Keratinocyte (primary cell): ENCODE data around the gene MEX3B. TPM values are rescaled to one million over a fixed set of nuclear protein-coding genes. Genes with fewer than 3 reads are reported as not detected.

ENCODE experiments used
- DNase-seq: peaks from one replicate; pipeline ENCODE4 v3.0.0-alpha.2; 2011; ENCODE audit warnings: low read depth, missing footprints, low spot score
- FAIRE-seq: peaks from 2 replicates; lab custom pipeline; 2011; peaks lifted over from hg19 to GRCh38; lab: Jason Lieb, UNC
- H2AFZ ChIP-seq: 2 replicates; pipeline ENCODE4 v1.6.0; 2012; ENCODE audit warnings: low read length, control low read depth, inconsistent platforms; ENCODE audit not compliant: control insufficient read depth
- H3K27ac ChIP-seq: 2 replicates; pipeline ENCODE4 v1.5.1; 2011; ENCODE audit warnings: low read length; ENCODE audit not compliant: control insufficient read depth, insufficient read depth
- H3K27me3 ChIP-seq: 3 replicates; pipeline ENCODE4 v1.6.0; 2011; ENCODE audit warnings: low read length; ENCODE audit not compliant: control insufficient read depth, insufficient read depth; ENCODE audit errors: extremely low read depth
- H3K36me3 ChIP-seq, 2 experiments: 2 replicates in 1 of 2; 3 replicates in 1 of 2; pipeline ENCODE4 v1.5.1; 2011; ENCODE audit warnings: low read length in 2 of 2, mild to moderate bottlenecking in 1 of 2; ENCODE audit not compliant: control insufficient read depth in 2 of 2, insufficient read depth in 2 of 2; ENCODE audit errors: extremely low read depth in 1 of 2
- H3K4me1 ChIP-seq: 3 replicates; pipeline ENCODE4 v1.5.1; 2011; ENCODE audit warnings: low read length; ENCODE audit not compliant: control insufficient read depth, insufficient read depth; ENCODE audit errors: extremely low read depth
- H3K4me2 ChIP-seq: 3 replicates; pipeline ENCODE4 v1.6.0; 2011; ENCODE audit warnings: low read depth, low read length; ENCODE audit not compliant: control insufficient read depth, insufficient read depth; ENCODE audit errors: extremely low read depth
- H3K4me3 ChIP-seq, 3 experiments: fragments of 200-600 bp in 1 of 3; sonication (generic) in 1 of 3; 2 replicates in 2 of 3; 3 replicates in 1 of 3; pipeline ENCODE4 v1.5.1; 2011 to 2016; ENCODE audit warnings: low read length in 3 of 3, mild to moderate bottlenecking in 3 of 3, control low read depth in 2 of 3, inconsistent platforms in 1 of 3, low read depth in 1 of 3, mixed read lengths in 1 of 3, mixed run types in 1 of 3, moderate library complexity in 1 of 3; ENCODE audit not compliant: control insufficient read depth in 2 of 3, insufficient read depth in 2 of 3; ENCODE audit errors: extremely low read depth in 1 of 3
- H3K79me2 ChIP-seq: 2 replicates; pipeline ENCODE4 v1.6.0; 2012; ENCODE audit warnings: low read length; ENCODE audit not compliant: control insufficient read depth, insufficient read depth
- H3K9ac ChIP-seq: 3 replicates; pipeline ENCODE4 v1.6.0; 2011; ENCODE audit warnings: low read length; ENCODE audit not compliant: control insufficient read depth, insufficient read depth; ENCODE audit errors: extremely low read depth
- H3K9me1 ChIP-seq: 3 replicates; pipeline ENCODE4 v1.6.0; 2011; ENCODE audit warnings: low read length; ENCODE audit not compliant: control insufficient read depth, insufficient read depth; ENCODE audit errors: extremely low read depth
- H3K9me3 ChIP-seq: 2 replicates; pipeline ENCODE4 v1.5.1; 2012; ENCODE audit warnings: low read depth, low read length; ENCODE audit not compliant: control insufficient read depth
- H4K20me1 ChIP-seq: 3 replicates; pipeline ENCODE4 v1.6.0; 2011; ENCODE audit warnings: low read length; ENCODE audit not compliant: control insufficient read depth, insufficient read depth; ENCODE audit errors: extremely low read depth
- CTCF ChIP-seq, 3 experiments: IDR thresholded peaks in 1 of 3; conservative IDR thresholded peaks in 1 of 3; optimal IDR thresholded peaks in 1 of 3; 2 replicates in 2 of 3; 3 replicates in 1 of 3; pipeline versions ENCODE3 to v1.5.1; 2011; ENCODE audit warnings: low read length in 3 of 3, mild to moderate bottlenecking in 3 of 3, moderate library complexity in 2 of 3, control low read depth in 1 of 3, inconsistent platforms in 1 of 3; ENCODE audit not compliant: insufficient read depth in 2 of 3; ENCODE audit errors: extremely low read depth in 1 of 3
- EZH2 ChIP-seq: IDR thresholded peaks from one replicate; pipeline ENCODE4 v1.6.1; 2012; ENCODE audit warnings: inconsistent platforms, mild to moderate bottlenecking, low read length, moderate library complexity
- dilution Hi-C: fragments of 300-500 bp; cut with MboI; formaldehyde crosslinking; loops from one replicate; pipeline ENCODE4 v1.7.0; 2020; ENCODE audit warnings: low sequenced_read_pairs; ENCODE audit not compliant: extremely low pct_ligation_motif_present
- polyA plus RNA-seq, 5 experiments: library from polyadenylated mRNA; depleted of rRNA in 3 of 5; stranded (reverse) in 3 of 5; stranded (forward) in 1 of 5; unstranded in 1 of 5; fragments of >200 nt; gene quantifications; 1 replicate in 1 of 5; 2 replicates in 3 of 5; 3 replicates in 1 of 5; pipeline versions ENCODE4 v1.2.1 to v1.2.3, GENCODE V29; 2011 to 2012; ENCODE audit warnings: missing spikeins in 2 of 5, low read depth in 1 of 5, low replicate concordance in 1 of 5

MEX3B gene
- polyA plus RNA-seq, 1 donor (not counting 4 experiments of a cell fraction or from before 2014, with no cell fraction given) = 0.16 TPM

GRCh38 chr15:82066455-82066854 is 20.6 kb upstream of the MEX3B start:
- Histone ChIP-seq H4K20me1 (no peaks in the 10 kb centered on the region), H3K79me2 (no peaks in the 10 kb centered on the region), H3K27me3 (peaks cover 9% of the 10 kb centered on the region), H3K36me3 (no peaks in the 10 kb centered on the region), H3K4me3 (no peak overlapping the region), H3K4me2 (no peak overlapping the region), H3K27ac (no peak overlapping the region), H3K4me1 (no peaks in the 10 kb centered on the region), H3K9ac (no peak overlapping the region), H3K9me1 (no peaks in the 10 kb centered on the region), H3K9me3 (no peaks in the 10 kb centered on the region), H2AFZ (no peak overlapping the region)
- FAIRE-seq (no peak), DNase-seq (no peak)
- no peak for TF ChIP-seq CTCF (optimal IDR thresholded peaks at IDR 0.05 in 1 of 3, IDR thresholded peaks at IDR 0.05 in 1 of 3, conservative IDR thresholded peaks at IDR 0.05 in 1 of 3; ENCODE audit: extremely low read depth in 1 of 3, insufficient read depth in 2 of 3, low read length in 3 of 3)
- no peak for TF ChIP-seq EZH2
- dilution Hi-C loops = no loop called here

- Histone ChIP-seq H3K9me1 (no peaks in the 10 kb centered on the region), H3K27ac (no peak overlapping the region), H3K9me3 (no peaks in the 10 kb centered on the region), H3K36me3 (no peaks in the 10 kb centered on the region), H4K20me1 (no peaks in the 10 kb centered on the region), H3K27me3 (peaks cover 14% of the 10 kb centered on the region), H3K4me2 (no peak overlapping the region), H2AFZ (no peak overlapping the region), H3K9ac (no peak overlapping the region), H3K79me2 (no peaks in the 10 kb centered on the region), H3K4me3 (no peak overlapping the region), H3K4me1 (no peaks in the 10 kb centered on the region)
- dilution Hi-C loops = no loop called here
- no peak for DNase-seq
- no peak for TF ChIP-seq CTCF (optimal IDR thresholded peaks at IDR 0.05 in 1 of 3, IDR thresholded peaks at IDR 0.05 in 1 of 3, conservative IDR thresholded peaks at IDR 0.05 in 1 of 3; ENCODE audit: extremely low read depth in 1 of 3, insufficient read depth in 2 of 3, low read length in 3 of 3)
- no peak for TF ChIP-seq EZH2
- no peak for FAIRE-seq
Observed at GRCh38 chr15:82064824-82065223, 19.0 kb upstream of the MEX3B start.
